Neural progenitor cell (in vitro differentiated cells): ENCODE results near the gene ACTR5.

Source experiments
- EZH2 ChIP-seq: fragments of 200-600 bp; sonication (generic); IDR thresholded peaks from 2 replicates; pipeline ENCODE4 v1.6.1; 2017; ENCODE audit warnings: antibody characterized with exemption, mild to moderate bottlenecking, moderate library complexity
- TF ChIP-seq, protein P1 (sequence below): fragments of 200-600 bp; sonication (generic); IDR thresholded peaks from 2 replicates; pipeline ENCODE4 v1.5.1; 2017; ENCODE audit warnings: antibody characterized with exemption, mild to moderate bottlenecking

DNA sequence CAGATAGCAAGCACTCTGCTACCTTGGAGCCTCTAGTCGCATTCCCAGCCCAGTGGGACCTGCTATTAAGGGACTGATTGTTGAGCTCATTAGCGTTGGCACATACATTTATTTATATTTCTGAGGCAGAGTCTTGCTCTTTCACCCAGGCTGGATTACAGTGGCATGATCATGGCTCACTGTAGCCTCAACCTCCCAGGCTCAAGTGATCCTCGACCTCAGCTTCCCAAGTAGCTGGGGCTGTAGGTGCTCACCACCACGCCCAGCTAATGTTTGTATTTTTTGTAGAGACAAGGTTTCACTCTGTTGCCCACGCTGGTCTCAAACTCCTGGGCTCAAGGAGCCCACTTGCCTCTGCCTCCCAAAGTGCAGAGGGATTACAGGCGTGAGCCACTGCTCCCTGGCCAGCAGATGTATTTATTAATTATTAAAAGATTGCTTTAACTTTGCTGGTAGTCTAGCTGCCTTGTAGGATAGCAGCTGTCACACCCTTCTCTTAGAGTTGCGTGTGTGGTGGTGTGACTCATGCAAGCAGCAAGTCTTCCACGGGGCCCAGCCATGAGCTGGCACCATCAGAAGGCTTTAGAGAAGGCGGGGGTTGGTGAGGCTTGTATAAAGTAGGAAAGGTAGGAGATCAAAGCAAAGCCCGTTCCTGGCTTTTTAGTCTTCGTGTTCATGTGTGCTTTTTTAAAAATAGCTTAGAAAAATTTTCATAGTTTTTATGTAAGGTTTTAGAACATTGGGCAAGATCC lies 16.5 kb downstream of the ACTR5 start:
- TF ChIP-seq EZH2: no peak
- TF ChIP-seq, protein P1, sequence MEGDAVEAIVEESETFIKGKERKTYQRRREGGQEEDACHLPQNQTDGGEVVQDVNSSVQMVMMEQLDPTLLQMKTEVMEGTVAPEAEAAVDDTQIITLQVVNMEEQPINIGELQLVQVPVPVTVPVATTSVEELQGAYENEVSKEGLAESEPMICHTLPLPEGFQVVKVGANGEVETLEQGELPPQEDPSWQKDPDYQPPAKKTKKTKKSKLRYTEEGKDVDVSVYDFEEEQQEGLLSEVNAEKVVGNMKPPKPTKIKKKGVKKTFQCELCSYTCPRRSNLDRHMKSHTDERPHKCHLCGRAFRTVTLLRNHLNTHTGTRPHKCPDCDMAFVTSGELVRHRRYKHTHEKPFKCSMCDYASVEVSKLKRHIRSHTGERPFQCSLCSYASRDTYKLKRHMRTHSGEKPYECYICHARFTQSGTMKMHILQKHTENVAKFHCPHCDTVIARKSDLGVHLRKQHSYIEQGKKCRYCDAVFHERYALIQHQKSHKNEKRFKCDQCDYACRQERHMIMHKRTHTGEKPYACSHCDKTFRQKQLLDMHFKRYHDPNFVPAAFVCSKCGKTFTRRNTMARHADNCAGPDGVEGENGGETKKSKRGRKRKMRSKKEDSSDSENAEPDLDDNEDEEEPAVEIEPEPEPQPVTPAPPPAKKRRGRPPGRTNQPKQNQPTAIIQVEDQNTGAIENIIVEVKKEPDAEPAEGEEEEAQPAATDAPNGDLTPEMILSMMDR: no peak
